ENCODE measurements around the gene PAPOLB. TPM values are rescaled to one million over a fixed set of nuclear protein-coding genes. Genes with fewer than 3 reads are reported as not detected.
"Not testable (repeated sequence)": the region's sequence is repeated elsewhere in the genome, so short reads cannot be mapped to it uniquely, and the experiment has no call there.

Gene PAPOLB
- not detected for total RNA-seq

DNA sequence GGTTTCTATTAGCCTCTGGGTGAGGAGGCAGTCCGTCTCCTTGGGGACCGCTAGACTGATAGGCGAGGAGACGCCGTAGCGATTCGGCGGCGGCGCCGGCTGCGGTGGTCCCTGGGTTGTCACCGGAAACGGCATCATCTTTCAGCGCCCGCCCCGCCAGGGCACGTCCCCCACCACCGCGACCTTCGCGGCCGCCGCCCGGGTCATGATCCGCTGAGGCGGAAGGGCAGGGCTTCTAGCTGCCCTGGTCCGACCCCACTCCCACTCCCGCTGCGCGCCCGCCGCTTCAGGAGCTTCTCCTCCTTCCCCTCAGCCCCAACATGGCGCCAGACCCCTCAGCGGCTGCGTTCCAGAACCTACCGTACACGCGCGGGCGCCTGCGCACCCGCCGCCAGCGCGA lies at the start of gene PAPOLB:
Gene PAPOLB (minus strand): TSS at position 358 of the 400 bp plus-strand sequence. CDS start 220 bp downstream, at position 138.
- DNase-seq, result peak; percentile 16
- intact Hi-C loops (cut with micrococcal nuclease), result no loop called here
- Mint-ChIP-seq H3K9me3 (peaks cover 2% of the 10 kb centered on the region), H3K27ac (no peak within 1 kb of the TSS), H3K4me1 (ENCODE audit: low read depth) (peaks cover 2% of the 10 kb centered on the region), H3K27me3 (ENCODE audit: low read depth) (peaks cover 49% of the 10 kb centered on the region), H3K36me3 (ENCODE audit: low read depth) (no peaks in the 10 kb centered on the region), H3K4me3 (peak within 1 kb of the TSS; percentile 7)
- CTCF ChIA-PET, result no interaction called here

DNA sequence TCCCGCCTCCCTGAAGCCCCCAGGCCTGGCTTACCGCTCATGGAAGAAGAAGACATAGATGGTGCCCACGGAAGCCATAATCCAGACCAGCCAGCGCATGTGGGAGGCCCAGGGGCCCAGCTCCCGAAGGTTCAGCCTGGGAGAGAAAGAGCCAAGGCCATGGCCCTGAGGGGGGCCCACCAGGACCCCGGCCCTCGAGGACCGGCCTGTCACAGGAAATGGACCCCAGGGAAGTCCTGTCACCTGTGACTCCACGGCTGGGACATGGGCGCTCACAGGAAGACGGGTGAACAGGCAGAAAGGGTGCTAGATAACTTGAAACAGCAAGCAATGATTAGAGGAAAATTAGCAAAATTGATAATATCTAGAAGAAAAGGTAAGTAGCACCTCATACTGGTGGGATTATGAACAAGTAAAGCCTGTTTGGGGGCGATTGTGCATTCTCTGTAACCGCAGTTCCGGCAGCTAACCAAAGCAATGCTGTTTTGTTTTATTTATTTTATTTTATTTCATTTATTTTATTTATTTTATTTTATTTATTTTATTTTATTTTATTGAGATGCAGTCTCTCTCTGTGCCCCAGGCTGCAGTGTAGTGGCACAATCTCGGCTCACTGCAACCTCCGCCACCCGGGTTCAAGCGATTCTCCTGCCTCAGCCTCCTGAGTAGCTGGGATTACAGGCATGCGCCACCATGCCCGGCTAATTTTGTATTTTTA lies 49.4 kb upstream of the PAPOLB start:
- H3K9me3 Mint-ChIP-seq, result no peaks in the 10 kb centered on the region
- no peaks in the 10 kb centered on the region for H3K4me1 Mint-ChIP-seq (ENCODE audit: low read depth)
- no peak for DNase-seq
- H3K4me3 Mint-ChIP-seq, result no peak overlapping the region
- H3K27ac Mint-ChIP-seq, result no peak overlapping the region
- H3K27me3 Mint-ChIP-seq (ENCODE audit: low read depth), result no peaks in the 10 kb centered on the region
- CTCF ChIA-PET, result interaction anchor here (0.8 kb wide), 1 partner anchor 113 kb away, joined by 3 read pairs; no protein-coding TSS in a partner anchor
- intact Hi-C loops (cut with micrococcal nuclease), result no loop called here
- no peaks in the 10 kb centered on the region for H3K36me3 Mint-ChIP-seq (ENCODE audit: low read depth)

DNA sequence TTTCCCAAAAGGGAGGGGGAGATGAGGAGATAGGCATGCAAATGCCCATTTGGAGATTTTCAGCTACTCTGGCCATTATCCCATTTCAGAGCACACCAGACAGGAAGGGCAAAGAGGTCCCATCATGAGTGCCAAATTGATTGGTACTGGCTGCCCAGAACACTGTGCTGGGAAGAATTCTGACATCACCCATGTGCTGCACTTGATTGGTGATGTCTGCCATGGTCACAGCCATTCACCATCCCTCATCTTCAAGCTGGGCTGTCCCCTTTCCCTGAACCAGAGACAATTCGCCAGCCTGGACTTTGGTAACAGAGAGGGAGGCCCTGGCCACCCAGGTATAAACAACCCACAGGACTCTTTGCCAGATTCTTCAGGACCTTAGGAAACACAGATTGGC lies 44.9 kb upstream of the PAPOLB start:
- H3K27me3 Mint-ChIP-seq (ENCODE audit: low read depth), result no peaks in the 10 kb centered on the region
- intact Hi-C loops (cut with micrococcal nuclease), result no loop called here
- no peak overlapping the region for H3K27ac Mint-ChIP-seq

DNA sequence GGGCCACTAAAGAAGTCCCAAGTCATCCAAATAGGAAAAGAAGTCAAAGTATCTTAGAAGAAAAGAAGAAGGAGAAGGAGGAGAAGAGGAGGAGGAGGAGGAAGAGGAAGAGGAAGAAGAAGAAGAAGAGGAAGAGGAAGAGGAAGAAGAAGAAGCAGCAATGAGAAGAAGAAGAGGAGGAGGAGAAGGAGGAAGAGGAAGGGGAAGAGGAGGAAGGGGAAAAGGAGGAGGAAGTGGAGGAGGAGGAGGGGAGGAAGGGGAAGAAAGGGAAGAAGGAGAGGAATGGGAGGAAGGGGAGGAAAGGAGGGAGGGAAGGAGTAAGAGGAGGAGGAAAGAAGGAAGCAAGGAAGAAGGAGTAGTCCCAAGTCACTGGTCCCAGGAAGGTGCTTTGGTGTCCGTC lies 43.3 kb upstream of the PAPOLB start:
- no peak overlapping the region for H3K27ac Mint-ChIP-seq
- H3K36me3 Mint-ChIP-seq (ENCODE audit: low read depth), result no peaks in the 10 kb centered on the region
- DNase-seq, result no peak
- intact Hi-C loops (cut with micrococcal nuclease), result no loop called here
- H3K4me3 Mint-ChIP-seq, result no peak overlapping the region
- H3K4me1 Mint-ChIP-seq (ENCODE audit: low read depth), result no peaks in the 10 kb centered on the region
- H3K9me3 Mint-ChIP-seq, result no peaks in the 10 kb centered on the region
- no peaks in the 10 kb centered on the region for H3K27me3 Mint-ChIP-seq (ENCODE audit: low read depth)
- CTCF ChIA-PET, result interaction anchor here (0.6 kb wide), 1 partner anchor 22 kb away, joined by 3 read pairs; the partner anchor contains the start of gene RADIL

More for the DNA sequence above, 44.9 kb upstream of the PAPOLB start:
- CTCF ChIA-PET, result interaction anchor here (0.6 kb wide), 1 partner anchor 205 kb away, joined by 4 read pairs; no protein-coding TSS in a partner anchor
- H3K36me3 Mint-ChIP-seq (ENCODE audit: low read depth), result no peaks in the 10 kb centered on the region
- no peak for DNase-seq
- H3K4me3 Mint-ChIP-seq, result no peak overlapping the region
- H3K9me3 Mint-ChIP-seq, result no peaks in the 10 kb centered on the region
- H3K4me1 Mint-ChIP-seq (ENCODE audit: low read depth), result no peaks in the 10 kb centered on the region

DNA sequence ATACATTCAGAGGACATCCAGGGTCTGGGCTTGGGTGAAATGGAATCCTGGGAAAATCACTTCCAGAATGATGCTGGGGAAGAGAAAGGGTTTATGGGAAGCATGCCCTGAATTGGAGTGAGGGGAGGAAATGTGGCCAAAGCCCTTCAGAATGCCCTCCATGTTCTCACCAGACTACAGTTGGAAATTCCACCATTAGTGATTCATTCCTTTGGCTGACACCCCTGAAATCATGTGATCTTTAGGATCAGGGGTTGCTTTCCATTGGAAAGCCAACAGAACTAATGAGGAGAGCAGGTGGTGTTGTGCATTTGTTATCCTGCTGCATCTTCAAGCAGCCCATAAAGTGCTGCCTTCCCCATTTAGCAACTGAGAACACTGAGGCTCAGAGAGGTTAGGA lies 42.5 kb upstream of the PAPOLB start:
- Mint-ChIP-seq H3K4me3 (no peak overlapping the region), H3K4me1 (ENCODE audit: low read depth) (no peaks in the 10 kb centered on the region), H3K27ac (no peak overlapping the region), H3K36me3 (ENCODE audit: low read depth) (no peaks in the 10 kb centered on the region), H3K27me3 (ENCODE audit: low read depth) (no peaks in the 10 kb centered on the region), H3K9me3 (no peaks in the 10 kb centered on the region)
- intact Hi-C loops (cut with micrococcal nuclease), result no loop called here
- no peak for DNase-seq
- CTCF ChIA-PET, result interaction anchor here (0.6 kb wide), 1 partner anchor 21 kb away, joined by 3 read pairs; the partner anchor contains the start of gene RADIL

DNA sequence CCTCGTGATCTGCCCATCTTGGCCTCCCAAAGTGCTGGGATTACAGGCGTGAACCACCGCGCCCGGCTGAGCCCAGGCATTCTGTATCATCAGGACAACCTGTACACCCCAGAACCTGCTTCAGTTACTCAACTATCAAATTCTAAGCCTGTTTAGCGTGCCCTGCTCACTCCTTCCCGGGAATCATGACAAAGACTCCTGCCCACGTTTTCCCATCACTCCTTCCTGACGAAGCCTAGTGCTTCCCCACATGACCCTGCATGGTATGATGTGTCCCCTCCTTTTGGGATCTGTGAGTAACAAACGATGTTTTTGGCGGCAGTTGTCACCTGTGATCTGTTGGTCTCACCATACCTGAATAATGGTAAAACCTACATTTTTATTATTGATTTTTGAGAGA lies 33.9 kb upstream of the PAPOLB start:
- intact Hi-C loops (cut with micrococcal nuclease), result no loop called here
- Mint-ChIP-seq H3K4me3 (no peak overlapping the region), H3K9me3 (peaks cover 4% of the 10 kb centered on the region), H3K4me1 (ENCODE audit: low read depth) (no peaks in the 10 kb centered on the region), H3K27ac (no peak overlapping the region), H3K36me3 (ENCODE audit: low read depth) (no peaks in the 10 kb centered on the region), H3K27me3 (ENCODE audit: low read depth) (no peaks in the 10 kb centered on the region)
- CTCF ChIA-PET, result interaction anchor here (1.3 kb wide), 1 partner anchor 12 kb away, joined by 6 read pairs; the partner anchor contains the start of gene RADIL
- no peak for DNase-seq

DNA sequence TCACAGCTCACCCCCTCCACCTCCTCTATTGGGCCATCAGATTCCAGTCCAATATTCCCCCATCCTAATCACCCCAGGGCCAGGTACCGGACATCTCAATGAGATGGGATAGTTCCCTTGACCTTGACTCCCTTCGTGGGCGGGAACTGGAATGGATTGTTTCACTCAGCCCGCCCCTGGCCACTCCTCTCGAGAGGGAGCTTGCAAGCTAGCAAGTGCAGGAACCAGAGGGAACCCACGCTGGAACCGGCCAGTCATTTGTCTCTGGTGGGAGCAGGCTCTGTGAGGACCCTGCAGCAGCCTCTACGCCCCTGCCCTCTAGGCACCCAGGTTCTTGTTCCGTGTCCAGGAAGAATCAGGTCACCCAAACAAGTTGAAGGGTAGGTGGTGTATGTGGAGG lies 32.7 kb upstream of the PAPOLB start:
- H3K4me1 Mint-ChIP-seq (ENCODE audit: low read depth), result no peaks in the 10 kb centered on the region
- no peak overlapping the region for H3K4me3 Mint-ChIP-seq
- H3K36me3 Mint-ChIP-seq (ENCODE audit: low read depth), result no peaks in the 10 kb centered on the region
- H3K9me3 Mint-ChIP-seq, result peaks cover 4% of the 10 kb centered on the region
- intact Hi-C loops (cut with micrococcal nuclease), result no loop called here
- CTCF ChIA-PET, result interaction anchor here (1.3 kb wide), 1 partner anchor 11 kb away, joined by 6 read pairs; the partner anchor contains the start of gene RADIL
- no peak overlapping the region for H3K27ac Mint-ChIP-seq
- DNase-seq, result no peak
- H3K27me3 Mint-ChIP-seq (ENCODE audit: low read depth), result peaks cover 3% of the 10 kb centered on the region

DNA sequence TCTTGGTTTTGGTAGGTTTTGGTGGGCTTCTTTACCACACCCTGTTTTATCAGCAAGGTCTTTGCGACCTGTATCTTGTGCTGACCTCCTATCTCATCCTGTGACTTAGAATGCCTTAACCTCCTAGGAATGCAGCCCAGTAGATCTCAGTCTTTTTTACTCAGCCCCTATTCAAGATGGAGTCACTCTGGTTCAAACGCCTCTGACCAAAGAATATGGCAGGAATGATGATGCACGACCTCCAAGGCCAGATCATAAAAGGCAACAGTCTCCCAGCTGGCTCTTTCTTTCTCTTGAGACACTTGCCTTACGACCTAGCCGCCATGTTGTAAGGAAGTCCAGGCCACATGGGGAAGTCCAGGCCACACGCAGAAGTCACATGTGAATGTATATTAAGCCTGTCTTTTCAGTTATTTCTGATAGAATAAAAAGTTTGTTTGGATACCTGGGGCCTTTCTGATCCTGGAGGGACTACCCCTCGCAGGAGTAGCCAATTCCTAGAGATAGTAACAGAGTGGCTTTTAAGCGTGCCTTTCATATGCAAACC lies 32.2 kb upstream of the PAPOLB start:
- Mint-ChIP-seq H3K36me3 (ENCODE audit: low read depth) (no peaks in the 10 kb centered on the region), H3K9me3 (peaks cover 4% of the 10 kb centered on the region), H3K4me1 (ENCODE audit: low read depth) (no peaks in the 10 kb centered on the region), H3K4me3 (no peak overlapping the region), H3K27ac (no peak overlapping the region), H3K27me3 (ENCODE audit: low read depth) (peaks cover 3% of the 10 kb centered on the region)
- CTCF ChIA-PET, result no interaction called here
- intact Hi-C loops (cut with micrococcal nuclease), result no loop called here
- no peak for DNase-seq

DNA sequence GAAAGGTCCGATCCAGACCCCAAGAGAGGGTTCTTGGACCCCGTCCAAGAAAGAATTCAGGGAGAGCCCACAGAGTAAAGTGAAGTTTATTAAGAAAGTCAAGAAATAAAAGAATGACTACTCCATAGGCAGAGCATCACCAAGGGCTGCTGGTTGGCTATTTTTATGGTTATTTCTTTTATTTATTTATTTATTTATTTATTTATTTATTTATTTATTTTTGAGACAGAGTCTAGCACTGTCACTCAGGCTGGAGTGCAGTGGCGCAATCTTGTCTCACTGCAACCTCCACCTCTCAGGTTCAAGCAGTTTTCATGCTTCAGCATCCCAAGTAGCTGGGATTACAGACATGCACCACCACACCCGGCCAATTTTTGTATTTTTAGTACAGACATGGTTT lies 31.4 kb upstream of the PAPOLB start:
- H3K27ac Mint-ChIP-seq; H3K27me3 Mint-ChIP-seq (ENCODE audit: low read depth); DNase-seq; intact Hi-C loops (cut with micrococcal nuclease); H3K4me3 Mint-ChIP-seq; CTCF ChIA-PET; H3K4me1 Mint-ChIP-seq (ENCODE audit: low read depth); H3K36me3 Mint-ChIP-seq (ENCODE audit: low read depth); H3K9me3 Mint-ChIP-seq: not testable (repeated sequence)

DNA sequence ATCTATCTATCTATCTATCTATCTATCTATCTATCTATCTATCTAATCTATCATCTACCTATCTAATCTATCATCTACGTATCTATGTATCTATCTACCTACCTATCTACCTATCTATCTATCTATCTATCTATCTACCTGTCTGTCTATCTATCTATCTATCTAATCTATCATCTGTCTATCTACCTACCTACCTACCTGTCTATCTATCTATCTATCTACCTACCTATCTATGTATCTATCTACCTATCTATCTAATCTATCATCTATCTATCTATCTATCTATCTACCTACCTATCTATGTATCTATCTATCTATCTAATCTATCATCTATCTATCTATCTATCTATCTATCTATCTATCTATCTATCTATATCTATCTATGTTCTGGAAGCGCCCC lies 29.7 kb upstream of the PAPOLB start:
- H3K36me3 Mint-ChIP-seq (ENCODE audit: low read depth); intact Hi-C loops (cut with micrococcal nuclease); H3K4me1 Mint-ChIP-seq (ENCODE audit: low read depth); H3K27ac Mint-ChIP-seq; H3K27me3 Mint-ChIP-seq (ENCODE audit: low read depth); DNase-seq; H3K4me3 Mint-ChIP-seq; H3K9me3 Mint-ChIP-seq: not testable (repeated sequence)
- CTCF ChIA-PET, result interaction anchor here (0.9 kb wide), 1 partner anchor 8 kb away, joined by 4 read pairs; the partner anchor contains the start of gene RADIL

DNA sequence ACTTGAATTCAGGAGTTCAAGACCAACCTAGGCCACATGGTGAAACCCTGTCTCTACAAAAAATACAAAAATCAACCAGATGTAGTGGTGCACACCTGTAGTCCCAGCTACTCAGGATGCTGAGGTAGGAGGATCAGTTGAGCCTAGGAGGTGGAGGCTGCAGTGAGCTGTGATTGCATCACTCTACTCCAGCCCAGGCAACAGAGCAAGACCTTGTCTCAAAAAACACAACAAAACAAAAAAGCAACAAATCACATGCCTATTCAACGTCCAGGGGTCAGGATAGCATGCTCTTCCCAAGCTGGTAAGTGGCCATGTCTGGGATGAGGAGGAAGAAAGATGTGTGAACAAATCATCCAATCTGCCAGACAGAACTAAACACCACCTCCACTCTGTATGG lies 27.9 kb upstream of the PAPOLB start:
- Mint-ChIP-seq H3K36me3 (ENCODE audit: low read depth) (no peaks in the 10 kb centered on the region), H3K27me3 (ENCODE audit: low read depth) (peaks cover 9% of the 10 kb centered on the region), H3K9me3 (peaks cover 4% of the 10 kb centered on the region), H3K4me1 (ENCODE audit: low read depth) (no peaks in the 10 kb centered on the region), H3K27ac (no peak overlapping the region), H3K4me3 (no peak overlapping the region)
- DNase-seq, result no peak
- intact Hi-C loops (cut with micrococcal nuclease), result no loop called here
- CTCF ChIA-PET, result no interaction called here

DNA sequence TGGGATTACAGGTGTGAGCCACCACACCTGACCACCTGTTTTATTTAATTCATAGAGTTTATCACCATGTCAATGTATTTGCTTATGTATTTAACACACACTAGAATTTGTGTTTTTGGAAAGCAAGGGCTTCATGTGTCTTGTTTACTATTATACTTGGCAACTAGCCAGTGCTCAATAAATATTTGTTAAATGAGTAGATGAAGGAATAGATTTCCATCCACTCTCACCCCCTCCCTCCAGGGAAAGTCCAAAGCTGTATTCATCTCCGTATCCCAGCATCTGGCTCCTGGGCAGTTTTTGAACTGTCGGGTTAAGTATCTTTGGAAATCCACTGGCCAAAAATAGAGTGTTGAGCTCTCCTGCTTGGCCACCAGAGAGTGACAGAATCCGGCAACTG lies 26.3 kb upstream of the PAPOLB start:
- Mint-ChIP-seq H3K27ac (no peak overlapping the region), H3K4me3 (no peak overlapping the region), H3K9me3 (no peaks in the 10 kb centered on the region), H3K36me3 (ENCODE audit: low read depth) (no peaks in the 10 kb centered on the region), H3K27me3 (ENCODE audit: low read depth) (peaks cover 13% of the 10 kb centered on the region), H3K4me1 (ENCODE audit: low read depth) (no peaks in the 10 kb centered on the region)
- intact Hi-C loops (cut with micrococcal nuclease), result no loop called here
- CTCF ChIA-PET, result interaction anchor here (1.0 kb wide), 1 partner anchor 58 kb away, joined by 4 read pairs; no protein-coding TSS in a partner anchor
- DNase-seq, result no peak

DNA sequence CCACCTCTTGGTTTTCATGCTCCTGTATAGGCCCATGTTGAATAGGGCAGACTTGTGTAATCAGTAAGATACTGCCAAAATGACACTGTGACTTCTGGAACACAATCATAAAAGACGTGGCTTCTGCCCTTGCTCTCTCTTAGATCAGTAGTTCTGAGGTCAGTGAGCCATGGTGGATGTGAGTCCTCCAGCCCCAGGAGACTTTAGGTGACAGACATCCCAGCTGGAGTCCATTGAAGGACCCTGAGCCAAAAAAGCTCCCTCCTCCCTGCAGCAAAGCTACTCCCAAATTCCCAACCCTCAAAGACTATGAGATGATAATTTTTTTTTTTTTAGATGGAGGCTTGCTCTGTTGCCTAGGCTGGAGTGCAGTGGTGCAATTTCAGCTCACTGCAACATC lies 24.8 kb upstream of the PAPOLB start:
- Mint-ChIP-seq H3K4me3 (no peak overlapping the region), H3K27me3 (ENCODE audit: low read depth) (peaks cover 26% of the 10 kb centered on the region), H3K4me1 (ENCODE audit: low read depth) (peaks cover 10% of the 10 kb centered on the region), H3K9me3 (no peaks in the 10 kb centered on the region), H3K36me3 (ENCODE audit: low read depth) (no peaks in the 10 kb centered on the region), H3K27ac (no peak overlapping the region)
- CTCF ChIA-PET, result interaction anchor here (0.6 to 1.4 kb wide), 3 partner anchors 56 to 1335 kb away, joined by 4 to 5 read pairs (median 4); no protein-coding TSS in a partner anchor
- intact Hi-C loops (cut with micrococcal nuclease), result no loop called here
- DNase-seq, result no peak
